ENCODE results near the gene FRRS1L.

DNA sequence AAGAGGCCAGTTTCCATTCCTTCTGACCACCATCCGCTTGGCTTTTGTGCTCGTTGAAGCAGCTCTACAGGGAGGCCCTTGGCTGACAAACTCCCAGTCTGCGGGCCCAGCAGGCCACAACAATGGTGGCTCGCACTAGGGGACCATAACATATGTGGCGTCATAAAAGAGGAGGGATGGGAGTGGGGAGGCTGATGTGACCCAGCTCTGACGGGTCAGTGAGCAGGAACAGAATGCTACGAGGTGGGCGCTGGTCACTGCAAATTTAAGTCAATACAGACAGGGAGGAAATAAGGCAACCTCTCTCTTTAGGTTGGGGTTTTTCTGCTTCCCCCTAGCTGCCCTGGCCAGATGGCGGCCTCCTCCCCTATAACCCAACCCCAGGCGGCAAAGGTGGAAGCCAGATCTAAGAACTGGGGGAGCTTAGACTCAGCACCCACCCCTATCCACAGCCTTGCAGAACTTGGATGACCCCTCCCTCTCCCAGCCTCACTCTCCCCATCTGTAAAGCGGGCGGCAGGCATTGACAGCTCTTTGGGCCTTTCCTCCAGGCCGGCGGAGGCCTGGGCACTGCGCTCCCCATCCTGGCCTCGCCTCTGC is 778 bp downstream of the FRRS1L start:
- TF ChIP-seq GATA2 (IDR thresholded peaks at IDR 0.05; ENCODE audit: low read depth, low read length) (no peak), GATA3 (IDR thresholded peaks at IDR 0.05; ENCODE audit: low read depth, low read length) (no peak)
